ENCODE measurements around the gene C1orf226.
"Not testable (repeated sequence)": the region's sequence is repeated elsewhere in the genome, so short reads cannot be mapped to it uniquely, and the experiment has no call there.

The C1orf226 gene, protein sequence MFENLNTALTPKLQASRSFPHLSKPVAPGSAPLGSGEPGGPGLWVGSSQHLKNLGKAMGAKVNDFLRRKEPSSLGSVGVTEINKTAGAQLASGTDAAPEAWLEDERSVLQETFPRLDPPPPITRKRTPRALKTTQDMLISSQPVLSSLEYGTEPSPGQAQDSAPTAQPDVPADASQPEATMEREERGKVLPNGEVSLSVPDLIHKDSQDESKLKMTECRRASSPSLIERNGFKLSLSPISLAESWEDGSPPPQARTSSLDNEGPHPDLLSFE

DNA sequence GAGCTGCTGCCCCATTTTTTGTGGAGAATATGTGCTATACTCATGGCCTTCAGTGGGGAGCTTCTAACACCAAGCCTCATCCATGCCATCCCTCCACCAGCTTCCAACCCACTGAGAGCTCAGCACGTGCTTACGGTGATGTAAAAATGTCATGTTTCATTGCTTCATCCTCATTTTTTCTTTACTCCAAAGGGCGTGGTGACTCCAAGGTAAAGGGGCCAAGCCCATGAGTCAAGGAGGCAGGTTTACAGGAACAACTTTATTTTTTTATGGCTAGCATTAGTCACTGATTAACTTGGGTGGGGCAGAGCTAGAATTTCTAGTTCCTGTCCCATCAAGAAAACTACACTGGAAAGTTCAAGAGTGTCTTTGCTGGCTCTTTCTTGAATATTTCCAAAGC lies at the start of gene C1orf226:
Gene C1orf226, plus strand, starts transcription at position 346 of the 400 bp plus-strand sequence. CDS start 174 bp downstream, outside the sequence.
- DNase-seq: no peak

DNA sequence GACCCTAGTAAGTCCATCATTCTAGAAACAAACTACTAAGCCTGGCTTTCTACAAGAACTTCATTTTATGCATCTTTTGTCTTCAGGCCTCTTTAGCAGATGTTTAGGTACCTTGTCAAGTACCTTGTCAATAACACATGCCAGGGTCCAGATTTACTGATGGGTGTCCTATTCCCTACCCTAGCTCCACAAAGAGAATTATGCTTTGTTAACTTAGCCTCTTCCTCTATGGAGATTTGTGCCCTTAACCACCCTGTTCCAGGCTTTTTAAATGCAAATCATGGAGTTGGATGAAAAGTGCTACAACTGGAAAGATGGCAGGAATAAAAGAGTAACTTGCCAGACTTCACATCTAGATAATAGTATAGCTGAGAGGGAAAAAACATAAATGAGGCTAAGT lies 47.5 kb upstream of the C1orf226 start:
- DNase-seq: no peak

DNA sequence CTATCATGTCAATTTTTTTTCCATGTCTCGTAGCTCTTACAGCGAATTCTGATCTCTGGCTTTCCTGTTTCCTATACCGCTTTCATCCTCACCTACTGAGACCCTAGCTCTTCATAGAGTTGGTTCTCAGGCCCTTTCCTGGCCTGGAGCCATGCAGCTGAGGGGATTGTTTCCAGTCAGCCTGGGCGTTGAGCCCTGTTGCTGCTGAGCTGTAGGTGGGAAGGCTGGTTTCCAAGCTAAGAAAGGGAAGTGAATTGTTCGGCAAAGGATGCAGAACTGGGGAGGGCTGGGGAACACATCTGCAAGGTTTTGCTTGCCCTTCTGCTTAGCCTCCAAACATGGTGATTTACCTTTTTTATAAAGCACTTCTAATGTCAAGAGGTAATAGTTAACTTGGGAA lies 46.4 kb upstream of the C1orf226 start:
- DNase-seq: no peak

DNA sequence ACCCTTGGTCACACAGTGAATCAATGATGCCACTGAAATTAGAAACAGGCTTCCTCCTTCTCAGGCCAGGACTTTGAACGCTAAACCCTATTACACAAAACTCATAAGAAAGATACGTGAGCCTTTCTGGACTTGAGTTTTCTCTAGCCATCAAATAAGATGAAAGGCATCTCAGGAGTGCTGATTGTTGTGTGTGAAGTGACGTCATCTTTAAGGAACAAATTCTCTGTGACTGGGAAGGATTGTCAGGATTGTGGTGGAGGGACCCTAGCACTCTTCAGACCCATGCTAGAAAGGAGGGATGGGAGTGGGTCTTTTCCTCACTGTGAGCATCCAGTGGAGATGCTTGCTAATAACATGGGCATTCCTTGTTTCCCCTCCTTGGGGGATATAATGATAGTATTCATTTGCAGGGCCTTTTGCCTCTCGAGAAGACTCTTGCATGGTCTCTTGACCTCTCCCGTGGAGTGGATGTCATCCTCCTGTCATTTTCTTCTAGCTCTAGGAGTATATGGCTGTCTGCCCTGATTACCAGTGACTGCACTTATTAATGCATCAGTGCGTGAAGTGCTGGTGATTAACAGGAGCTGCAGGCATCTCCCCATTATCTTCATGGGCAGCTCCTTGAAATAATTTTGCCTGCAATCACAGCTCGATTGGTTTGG lies 44.8 kb upstream of the C1orf226 start:
- DNase-seq: no peak

DNA sequence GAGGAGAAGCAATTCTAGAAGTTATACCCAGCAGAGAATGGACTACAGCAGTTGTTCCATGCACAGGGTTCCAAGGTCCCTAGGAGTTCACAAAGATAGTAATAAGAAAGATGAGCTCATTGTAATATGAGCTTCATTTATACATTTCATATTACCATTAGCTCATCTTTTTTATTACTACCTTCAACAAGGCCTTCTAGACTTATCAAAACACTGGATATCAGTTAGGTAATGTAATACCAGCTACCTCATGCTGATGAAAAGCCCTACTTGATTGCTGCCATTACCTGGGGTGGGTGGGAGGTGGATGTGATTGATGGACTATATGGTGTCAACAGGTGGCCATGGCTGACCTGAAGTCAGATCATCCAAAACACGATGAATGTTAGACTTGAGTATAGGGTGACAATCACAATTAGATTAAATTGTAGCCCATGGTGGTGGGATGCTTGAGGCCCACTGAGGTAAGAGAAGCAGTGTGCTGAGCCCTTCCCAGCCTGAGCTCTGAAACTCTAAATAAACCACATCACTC lies 39.0 kb upstream of the C1orf226 start:
- DNase-seq: no peak

DNA sequence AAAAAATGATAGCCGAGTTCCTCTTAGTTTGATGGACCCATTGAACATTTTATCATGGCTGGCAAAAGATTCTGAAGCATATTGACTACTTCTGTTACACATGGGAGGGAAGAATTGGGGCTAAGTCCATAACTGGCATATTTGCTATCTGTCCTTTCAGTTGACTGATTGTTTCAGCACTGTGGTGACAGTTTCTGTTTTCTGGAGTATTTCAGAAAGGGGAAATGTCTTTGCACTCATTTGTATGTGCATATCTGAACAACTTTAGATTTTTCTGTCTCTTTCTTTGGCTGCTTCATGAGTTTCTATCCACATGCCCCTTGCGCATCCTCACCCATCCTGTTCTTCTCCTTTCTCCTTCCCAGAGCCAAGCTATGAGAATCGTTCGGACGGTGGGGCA lies 38.1 kb upstream of the C1orf226 start:
- DNase-seq: no peak

DNA sequence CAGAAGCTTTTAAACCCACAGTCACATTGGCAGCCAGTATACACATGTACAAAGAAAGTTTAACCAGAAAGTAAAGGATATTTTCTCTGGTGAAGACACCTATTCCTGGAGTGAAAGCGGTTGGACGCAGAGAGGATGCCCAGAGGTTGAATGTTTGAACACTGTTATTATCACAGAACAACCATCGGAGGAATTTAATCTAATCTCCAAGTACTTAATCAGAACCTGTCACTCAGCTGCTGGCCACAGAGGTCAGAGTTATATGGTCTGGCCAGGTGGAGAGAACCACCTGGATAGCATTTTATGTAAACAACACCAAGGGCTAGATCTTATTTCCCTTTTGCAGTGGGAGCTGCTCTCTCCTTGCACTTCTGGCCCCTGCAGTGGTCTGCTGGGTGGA lies 34.2 kb upstream of the C1orf226 start:
- no peak for DNase-seq

DNA sequence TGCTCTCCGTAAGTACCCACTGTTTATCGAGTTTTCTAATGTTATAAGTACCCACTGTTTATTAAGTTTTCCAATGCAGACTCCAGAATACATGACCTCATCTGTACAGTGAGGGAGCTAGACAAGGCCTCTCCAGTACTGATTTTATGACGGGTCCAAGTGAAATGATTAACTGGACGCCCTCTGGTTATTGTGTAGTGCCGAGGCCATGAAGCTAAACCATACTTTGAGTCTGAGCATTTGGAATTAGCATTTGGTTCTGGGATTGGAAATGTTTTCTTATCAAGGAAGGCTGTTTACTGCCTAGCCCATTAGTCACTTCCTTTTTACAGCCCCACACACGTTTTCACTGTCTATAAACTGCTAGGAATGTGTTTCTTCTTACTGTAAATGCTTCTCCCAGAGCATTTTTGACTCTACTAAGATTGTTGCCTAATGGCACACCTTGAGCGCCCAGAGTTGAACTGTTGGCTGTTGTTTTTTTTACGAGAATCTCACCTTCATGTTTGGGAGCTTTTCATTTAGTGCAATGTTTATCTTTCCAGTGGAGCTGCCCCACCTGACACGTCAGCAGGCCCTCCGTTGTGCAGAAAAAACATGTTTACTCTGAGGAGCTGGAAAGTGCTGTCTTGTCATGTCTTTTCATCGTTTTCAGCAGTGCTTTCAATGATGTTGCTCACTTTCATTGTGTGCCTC lies 31.7 kb upstream of the C1orf226 start:
- DNase-seq: no peak

DNA sequence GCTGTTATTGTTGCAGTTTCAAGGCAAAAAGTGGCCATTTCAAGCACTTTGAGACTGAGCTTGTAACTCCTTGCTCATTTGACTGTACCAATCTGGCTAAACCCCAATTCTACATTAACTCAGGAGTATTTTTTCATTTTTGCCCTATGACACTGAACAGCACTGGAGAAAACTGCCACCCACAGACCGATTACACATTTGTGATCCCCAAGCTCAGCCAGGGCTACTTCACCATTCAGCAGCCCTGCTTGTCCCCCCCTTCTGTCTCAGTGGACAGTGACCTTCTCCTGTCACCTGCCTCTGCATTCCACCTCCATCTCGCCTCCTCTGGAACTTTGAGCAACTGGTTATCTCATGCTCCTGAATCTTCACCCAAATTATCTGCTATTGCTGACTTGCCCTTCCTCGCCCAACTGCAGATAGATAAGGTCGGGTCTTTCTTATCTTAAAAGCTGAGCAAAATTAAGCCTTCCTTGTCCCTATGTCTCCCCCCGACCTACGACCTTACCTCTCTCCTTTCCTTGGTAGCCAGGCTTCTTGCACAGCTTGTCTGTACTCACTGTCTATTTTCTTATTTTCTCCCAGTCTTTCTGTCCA lies 30.2 kb upstream of the C1orf226 start:
- no peak for DNase-seq

DNA sequence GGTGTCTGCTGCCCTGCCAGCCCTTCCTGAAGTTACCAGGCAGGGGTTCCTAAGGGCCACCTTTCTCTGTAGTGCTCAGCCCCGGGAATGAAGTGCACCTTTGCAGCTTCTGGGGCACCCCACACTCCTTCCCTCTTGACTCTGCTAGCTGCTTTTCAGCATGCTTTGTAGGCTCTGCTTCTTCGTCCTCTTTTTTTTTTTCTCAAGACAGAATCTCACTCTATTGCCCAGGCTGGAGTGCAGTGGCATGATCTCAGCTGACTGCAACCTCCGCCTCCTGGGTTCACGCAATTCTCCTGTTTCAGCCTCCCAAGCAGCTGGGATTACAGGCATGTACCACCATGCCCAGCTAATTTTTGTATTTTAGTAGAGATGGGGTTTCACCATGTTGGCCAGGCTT lies 29.7 kb upstream of the C1orf226 start:
- not testable (repeated sequence) for DNase-seq

DNA sequence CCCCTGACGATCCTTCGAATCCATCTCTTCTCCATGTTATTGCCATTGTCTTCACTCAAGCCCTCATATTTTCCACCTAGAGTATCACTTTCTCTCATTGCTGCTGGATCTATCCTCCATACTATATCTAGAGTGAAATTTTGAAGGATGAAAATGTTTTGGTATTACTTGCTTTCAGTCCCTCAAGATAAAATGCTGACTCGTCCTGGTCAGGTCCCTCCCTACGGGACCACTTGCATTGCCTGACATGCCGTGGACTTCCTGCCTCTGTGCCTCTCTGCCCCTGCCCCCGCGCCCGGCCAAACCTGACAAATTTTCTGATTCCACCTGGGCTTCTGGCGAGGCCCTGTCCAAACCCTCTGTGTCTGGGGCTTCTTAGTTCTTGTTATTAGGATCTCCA lies 28.4 kb upstream of the C1orf226 start:
- DNase-seq: no peak

DNA sequence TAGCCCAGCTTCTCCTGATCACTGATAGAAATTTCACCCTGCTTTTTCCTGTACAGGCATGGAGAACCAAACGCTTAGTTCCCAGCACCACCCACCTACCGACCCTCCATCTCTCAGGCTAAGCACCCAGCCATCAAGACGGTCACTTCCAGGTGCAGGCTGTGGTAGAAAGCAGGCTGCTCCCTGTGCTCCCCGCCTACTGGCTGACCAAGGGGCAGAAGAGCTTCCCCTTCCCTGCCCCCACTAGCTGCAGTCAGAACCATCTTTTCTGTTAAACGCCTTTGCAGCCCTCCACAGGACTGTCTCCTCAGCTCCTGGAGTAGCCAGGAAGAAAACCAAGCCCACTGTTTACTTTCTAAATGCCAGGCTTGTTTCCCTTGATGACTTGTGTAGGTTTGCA lies 27.8 kb upstream of the C1orf226 start:
- DNase-seq: no peak

DNA sequence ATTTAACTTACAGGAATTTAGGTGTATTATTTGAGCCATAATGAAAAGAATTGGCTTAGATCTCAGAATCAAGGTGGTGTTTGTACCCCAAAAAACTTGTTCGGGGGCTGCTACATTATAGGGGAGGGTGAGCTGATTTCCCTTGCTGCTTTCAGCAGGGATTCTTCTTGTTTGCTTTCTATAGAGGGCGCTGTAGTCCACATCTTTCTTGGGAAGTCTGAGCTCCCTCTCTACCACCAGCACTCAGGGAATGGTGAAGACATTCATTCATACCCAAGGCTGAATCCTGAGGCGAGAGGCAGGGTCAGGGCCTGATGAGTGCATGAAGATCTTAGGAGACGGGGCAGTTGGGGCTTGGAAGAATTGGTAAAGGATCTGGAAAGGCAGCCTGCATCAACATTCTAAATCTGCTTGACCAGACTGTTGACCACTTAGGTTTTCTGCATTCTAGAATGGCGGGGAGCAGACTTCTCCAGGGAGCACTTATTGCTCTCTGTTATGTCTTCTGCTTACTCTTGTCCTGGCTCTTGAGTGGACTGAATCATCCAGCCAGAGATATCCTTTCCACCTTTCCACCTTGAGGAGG lies 23.8 kb upstream of the C1orf226 start:
- DNase-seq: no peak

DNA sequence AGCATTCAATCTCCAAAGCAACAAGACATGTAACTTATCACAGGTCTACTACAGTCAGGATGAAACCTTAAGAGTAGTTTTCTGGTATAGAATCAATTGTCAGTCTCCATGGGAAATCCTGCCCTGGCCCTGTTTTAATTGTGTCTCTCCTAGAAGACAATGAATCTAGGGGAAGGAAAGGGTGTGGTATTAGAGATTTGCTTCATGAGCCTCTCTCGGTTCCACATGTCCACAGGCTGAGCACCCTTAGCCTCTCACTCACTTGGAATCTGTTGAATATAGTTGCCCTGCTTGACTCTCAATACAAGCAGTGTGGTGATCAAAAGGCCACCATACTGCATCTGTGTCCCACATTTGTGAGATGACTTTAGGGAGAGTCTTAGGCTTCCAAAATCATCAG lies 22.6 kb upstream of the C1orf226 start:
- no peak for DNase-seq

DNA sequence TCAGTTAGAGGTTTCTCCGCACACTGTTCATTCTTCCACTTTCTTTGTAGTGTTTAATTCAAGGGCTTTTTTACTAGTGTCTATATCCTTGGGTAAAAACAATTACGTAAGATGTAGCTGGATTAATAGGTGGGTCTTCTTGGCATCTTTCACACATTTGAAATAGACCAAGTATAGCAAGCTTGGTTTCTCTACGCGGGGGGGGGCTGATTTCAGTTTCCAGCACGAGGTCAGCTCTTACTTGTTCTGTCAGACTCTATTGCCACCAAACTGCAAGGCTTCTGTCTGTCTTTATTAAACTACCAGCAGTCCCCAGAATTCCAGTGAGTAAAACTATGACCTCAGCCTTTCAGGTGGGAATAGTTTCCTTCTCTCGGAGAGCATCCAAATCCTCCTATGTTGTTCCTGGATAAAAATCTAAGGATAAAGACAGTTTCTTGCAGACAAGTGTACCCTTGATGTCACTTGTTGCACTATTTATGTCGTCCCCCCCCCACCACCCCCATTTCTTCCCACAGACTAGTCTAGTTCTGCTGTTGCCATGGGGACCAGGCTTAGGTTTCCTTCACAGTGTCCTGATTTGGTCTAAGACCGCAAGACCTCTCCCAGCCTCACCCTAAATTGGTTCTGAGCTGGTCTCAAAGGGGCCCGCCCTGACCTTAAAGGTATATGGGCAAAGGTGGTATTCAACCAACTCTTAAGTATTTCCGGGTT lies 21.8 kb upstream of the C1orf226 start:
- no peak for DNase-seq

DNA sequence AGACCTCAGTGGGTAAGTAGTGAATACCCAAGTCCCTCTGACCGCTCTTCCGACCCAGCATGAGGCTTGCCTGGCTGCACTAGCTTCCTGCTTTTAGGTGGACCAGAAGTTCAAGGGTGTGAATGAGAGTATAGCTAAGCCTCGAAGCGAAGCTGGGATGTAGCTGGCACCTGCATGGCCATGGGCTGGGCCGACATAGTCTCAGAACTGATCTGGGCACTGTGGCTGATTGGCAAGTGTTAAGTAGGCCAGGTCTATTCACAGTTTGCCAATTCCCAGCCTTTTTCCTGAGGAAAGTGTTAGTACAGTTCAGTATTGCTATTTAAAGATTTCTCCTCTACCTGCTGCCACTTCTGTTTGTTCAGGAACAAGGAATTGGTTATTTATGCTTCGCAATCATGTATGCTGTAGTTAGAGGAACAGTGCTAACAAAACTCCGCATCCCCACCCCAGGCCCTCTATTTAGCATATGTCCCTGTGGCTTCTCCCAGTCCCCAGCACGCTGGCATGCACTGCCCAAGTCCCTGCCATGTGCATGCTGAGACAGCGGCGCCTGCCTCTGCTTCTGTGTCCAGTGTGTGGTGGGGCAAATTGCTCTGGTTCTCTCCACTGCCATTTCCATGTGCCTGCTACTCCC lies 21.2 kb upstream of the C1orf226 start:
- DNase-seq: no peak

DNA sequence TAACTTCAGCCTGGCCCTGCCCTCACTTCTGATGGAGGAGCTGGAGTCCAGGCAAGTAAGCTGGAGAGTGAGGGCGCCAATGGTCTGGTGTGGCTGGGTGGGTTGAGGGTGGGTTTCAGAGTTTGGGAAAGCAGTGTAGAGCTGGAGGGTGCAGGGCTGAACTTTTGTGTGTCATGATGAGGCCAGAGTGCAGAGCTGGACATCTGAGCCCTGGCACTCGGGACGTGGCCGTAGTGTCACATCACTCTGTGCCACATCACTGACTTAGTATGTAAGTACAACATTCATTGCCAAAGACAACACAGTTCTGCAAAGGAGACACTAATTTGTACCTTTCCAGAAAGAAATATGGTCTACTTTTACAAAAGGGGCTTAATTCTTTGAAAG lies 20.7 kb upstream of the C1orf226 start:
- DNase-seq: no peak

DNA sequence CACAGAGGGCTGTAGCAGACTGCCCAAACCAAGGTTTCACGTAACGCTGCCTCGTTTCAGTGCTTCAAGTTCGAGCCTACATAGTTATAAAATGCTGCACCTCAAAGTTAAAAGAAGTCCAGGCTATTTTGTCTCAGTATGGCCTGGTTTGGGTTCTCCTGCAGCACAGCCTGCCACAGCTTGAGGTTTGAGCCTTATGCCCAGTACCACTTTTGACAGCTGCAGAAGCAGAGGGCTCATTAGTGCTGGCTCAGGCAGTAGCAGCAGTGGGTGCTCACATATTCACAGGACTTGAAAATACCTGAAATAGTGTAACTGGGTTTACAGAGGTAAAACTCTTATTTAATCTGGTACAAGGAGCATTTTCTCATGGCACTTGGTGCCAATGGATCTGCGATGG lies 20.2 kb upstream of the C1orf226 start:
- DNase-seq: no peak

DNA sequence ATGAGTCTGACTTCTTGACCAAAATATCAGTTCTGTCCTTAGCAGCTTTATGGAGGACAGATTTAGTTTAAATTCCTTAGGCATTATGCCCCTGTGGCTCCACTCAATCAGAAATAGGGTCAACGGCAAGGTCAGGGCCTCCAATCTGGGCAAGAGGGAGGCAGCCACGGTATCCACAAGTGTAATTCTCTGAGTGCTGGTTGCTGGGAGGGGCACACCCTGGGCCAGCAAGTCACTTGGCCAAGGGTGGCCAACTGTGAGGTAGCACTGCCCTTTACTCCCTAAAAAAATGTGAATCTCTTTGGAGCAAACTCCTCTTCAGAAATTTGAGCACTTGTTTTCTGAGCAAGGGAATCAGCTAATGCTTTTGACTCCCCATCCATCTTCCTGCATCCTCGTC lies 17.7 kb upstream of the C1orf226 start:
- no peak for DNase-seq

DNA sequence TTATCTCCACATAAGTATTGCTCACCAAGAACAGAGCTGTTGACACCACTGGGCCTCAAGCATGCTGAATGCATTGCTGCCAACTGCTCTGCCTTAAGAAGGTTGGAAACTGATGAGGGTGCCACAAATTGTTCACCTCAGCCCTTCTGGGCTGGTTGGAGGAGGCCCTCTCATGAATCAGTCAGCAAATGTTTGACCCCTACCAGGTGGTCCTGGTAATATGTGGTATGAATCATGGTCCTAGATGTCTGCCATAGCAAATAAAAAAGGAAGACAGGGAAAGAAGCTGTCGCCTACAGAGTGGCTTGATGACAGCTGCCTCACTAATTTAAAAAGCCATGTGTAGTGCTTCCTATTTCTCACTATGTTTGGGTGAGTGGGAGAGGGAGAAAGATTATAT lies 17.0 kb upstream of the C1orf226 start:
- no peak for DNase-seq

DNA sequence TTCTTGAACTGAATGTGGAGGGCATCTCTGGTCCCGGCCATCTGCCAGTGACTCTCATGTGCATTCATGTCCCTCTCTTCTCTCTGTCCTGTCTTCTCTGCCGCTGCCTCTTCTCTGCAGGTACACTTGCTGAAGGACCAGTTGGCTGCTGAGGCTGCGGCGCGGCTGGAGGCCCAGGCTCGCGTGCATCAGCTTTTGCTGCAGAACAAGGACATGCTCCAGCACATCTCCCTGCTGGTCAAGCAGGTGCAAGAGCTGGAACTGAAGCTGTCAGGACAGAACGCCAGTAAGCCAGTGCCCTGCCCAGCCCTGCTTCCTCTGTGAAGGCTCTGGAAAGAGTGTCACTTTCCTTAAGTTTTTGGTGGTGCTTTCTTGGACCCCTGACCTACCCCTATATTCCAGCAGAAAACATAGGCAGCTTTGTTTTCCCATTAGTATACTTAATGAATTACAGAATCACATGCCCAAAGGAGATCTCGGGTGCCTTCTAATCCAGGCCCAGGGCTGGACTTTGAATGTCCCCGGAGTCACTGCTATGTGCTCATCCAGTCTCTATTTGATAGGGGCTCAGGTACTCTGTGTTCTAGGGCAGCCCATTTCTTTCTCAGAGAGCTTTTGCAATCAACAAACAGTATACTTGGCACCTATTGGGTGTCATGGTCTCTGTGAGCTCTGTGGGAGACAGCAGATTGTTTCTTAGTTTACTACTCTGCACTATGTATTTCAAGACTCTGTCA lies 16.1 kb upstream of the C1orf226 start:
- no peak for DNase-seq
